ENCODE results near the gene PCDH12. TPM values are rescaled to one million over a fixed set of nuclear protein-coding genes. Genes with fewer than 3 reads are reported as not detected.

Gene PCDH12
- total RNA-seq, result 0.47 and 1.3 TPM in 2 replicates

GRCh38 chr5:141958113-141958512 lies at the start of gene PCDH12:
TSS of gene PCDH12 (minus strand) at chr5:141958202. CDS start at chr5:141957851, 351 bp downstream.

DNA sequence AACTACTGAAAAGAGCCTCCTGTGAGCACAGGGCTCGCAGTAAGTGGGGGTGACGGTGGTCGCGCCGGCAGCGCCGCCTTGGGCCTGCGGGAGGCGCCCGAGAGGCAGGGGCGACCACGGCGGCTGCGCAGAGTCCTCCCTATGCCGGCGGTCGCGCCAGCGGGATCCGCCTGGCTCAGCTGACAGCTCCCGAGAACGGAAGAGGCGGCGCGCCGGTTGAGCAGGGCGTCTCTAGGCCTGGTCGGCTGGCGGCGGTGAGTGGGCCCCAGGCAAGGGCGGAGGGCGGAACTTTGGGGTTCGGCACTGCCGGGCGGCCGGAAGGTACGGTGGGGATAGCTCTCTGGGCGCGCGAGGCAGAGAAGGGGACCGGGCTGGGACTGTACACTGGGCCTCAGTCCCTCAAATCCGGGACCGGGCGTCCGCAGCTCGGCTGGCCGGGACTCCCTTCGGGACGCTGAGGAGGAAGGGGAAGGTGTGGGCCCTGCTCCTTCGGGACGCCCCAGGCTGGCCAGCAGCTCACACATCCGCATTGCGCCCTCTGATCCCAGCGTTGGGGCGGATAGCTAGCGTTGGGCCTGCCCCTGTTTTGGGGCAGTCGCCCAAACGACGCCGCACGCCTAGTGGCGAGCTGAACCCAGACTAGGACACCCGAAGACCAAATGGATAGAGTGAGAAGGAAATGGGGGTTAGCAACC lies 11.1 kb upstream of the PCDH12 start, which contains the start of gene RNF14:
RNF14 (plus strand) TSS at position 192 of the 695 bp plus-strand sequence. CDS start 4,484 bp downstream, outside the sequence.

GRCh38 chr5:141923448-141924313 lies 34.3 kb downstream of the PCDH12 start, which contains the start of gene DELE1:
TSS of gene DELE1 (plus strand) at chr5:141923871. CDS start at chr5:141923942, 71 bp downstream.

Other genes with a start within 250 kb of the PCDH12 start
- 5.6 and 7.5 TPM in 2 replicates for gene PCDH1, start 79.8 kb downstream of the PCDH12 start, total RNA-seq
- 53.2 and 55.7 TPM in 2 replicates for gene DELE1, start 34.3 kb downstream of the PCDH12 start, total RNA-seq
- gene RNF14, start 10.9 kb upstream of the PCDH12 start, total RNA-seq, result 37.7 and 58.1 TPM in 2 replicates
- 45.3 and 74.7 TPM in 2 replicates for gene GNPDA1, start 54.8 kb upstream of the PCDH12 start, total RNA-seq
- gene NDFIP1, start 150.6 kb upstream of the PCDH12 start, total RNA-seq, result 53.8 and 63.5 TPM in 2 replicates

Measured in pericardium fibroblast (primary cell).